Stimulated activated CD8-positive, alpha-beta memory T cell treated with anti-CD3 and anti-CD28 coated beads, Interleukin-2, amount 100 ng/mL, for 1 hour (primary cell): Measurements from ENCODE around the gene TMEM14A.
A peak's percentile ranks its signal among the peaks of the same experiment; 100 is the strongest.
"Not testable (repeated sequence)": the region's sequence is repeated elsewhere in the genome, so short reads cannot be mapped to it uniquely, and the experiment has no call there.

Experiments
- DNase-seq, 2 donors: peaks; one replicate each; pipeline ENCODE4 v3.0.0-alpha.2; 2020; ENCODE audit warnings: low read depth in 2 of 2

TMEM14A gene, protein sequence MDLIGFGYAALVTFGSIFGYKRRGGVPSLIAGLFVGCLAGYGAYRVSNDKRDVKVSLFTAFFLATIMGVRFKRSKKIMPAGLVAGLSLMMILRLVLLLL

GRCh38 chr6:52670502-52671409 lies at the start of gene TMEM14A:
TMEM14A (plus strand) TSS chr6:52671113; CDS start chr6:52677103, 5,990 bp downstream.
- peak; percentile 80 to 82 for DNase-seq

DNA sequence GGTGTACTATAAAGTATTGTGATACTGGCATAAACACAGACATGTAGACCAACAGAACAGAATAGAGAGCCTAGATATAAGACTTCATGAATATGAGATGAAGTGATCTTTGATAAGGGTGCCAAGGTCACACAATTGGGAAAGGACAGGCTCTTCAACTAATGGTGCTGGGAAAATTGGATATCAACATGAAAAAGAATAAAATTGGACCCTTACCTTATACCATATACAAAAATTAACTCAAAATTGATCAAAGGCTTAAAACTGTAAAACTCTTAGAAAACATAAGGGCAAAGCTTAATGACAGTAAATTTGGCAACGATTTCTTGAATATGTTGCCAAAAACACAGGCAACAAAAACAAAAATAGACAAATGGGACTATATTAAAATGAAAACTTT lies 49.3 kb upstream of the TMEM14A start:
- no peak for DNase-seq

DNA sequence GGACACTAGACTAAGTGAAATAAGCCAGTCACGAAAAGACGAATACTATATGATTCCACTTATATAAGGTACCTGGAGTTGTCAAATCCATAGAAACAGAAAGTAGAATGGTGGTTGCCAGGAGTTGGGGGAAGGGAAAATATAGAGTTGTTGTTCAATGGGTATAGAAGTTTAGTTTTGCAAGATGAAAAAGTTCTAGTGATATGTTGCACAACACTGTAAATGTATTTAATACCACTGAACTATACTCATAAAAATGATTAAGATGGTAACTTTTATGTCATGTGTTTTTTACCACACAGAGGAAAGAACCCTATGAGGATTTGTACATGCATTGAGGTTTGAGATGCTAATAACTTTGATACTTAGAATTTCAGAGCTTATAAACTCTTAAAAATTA lies 48.1 kb upstream of the TMEM14A start:
- DNase-seq: no peak

GRCh38 chr6:52632011-52632410 lies 38.9 kb upstream of the TMEM14A start:
- DNase-seq: no peak

GRCh38 chr6:52634211-52634610 lies 36.7 kb upstream of the TMEM14A start:
- no peak for DNase-seq

- no peak for DNase-seq
These were observed 35.8 kb upstream of the TMEM14A start for GRCh38 chr6:52635049-52635577.

GRCh38 chr6:52636830-52637229 lies 34.1 kb upstream of the TMEM14A start:
- no peak for DNase-seq

DNA sequence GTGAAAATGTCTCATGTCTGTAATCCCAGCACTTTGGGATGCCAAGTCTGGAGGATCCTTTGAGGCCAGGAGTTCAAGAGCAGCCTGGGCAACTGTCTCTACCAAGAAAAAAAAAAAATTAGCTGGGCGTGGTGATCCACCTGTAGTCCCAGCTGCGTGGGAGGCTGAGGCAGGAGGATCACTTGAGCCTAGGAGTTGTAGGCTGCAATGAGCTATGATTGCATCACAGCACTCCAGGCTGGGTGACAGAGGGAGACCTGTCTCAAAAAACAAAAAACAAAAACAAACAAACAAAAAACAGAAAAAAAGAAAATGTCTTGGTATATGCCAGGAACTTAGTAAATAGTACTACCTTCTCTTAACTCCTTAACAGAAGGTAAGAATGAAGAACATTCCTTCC lies 31.4 kb upstream of the TMEM14A start:
- no peak for DNase-seq

DNA sequence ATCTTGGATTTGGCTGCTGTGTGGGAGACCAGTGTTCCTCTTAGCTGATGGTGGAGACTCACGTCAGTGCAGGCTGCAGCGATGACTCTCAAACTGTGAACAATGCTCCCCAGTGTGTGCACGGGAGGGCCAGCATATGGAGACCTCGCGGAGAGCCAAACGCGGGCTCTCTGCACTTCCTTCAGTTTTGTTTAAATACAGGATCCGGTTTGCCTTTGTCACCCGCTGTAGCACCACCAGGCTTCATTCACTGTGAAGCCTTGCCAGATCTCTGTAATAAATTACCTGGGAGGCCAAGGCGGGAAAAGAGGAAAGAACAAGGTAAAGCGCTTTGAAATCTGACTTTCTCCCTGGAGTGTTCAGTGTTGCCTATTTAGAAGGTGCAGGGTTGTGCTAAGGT lies 30.7 kb upstream of the TMEM14A start:
- no peak for DNase-seq

GRCh38 chr6:52640916-52641315 lies 30.0 kb upstream of the TMEM14A start:
- DNase-seq: no peak

DNA sequence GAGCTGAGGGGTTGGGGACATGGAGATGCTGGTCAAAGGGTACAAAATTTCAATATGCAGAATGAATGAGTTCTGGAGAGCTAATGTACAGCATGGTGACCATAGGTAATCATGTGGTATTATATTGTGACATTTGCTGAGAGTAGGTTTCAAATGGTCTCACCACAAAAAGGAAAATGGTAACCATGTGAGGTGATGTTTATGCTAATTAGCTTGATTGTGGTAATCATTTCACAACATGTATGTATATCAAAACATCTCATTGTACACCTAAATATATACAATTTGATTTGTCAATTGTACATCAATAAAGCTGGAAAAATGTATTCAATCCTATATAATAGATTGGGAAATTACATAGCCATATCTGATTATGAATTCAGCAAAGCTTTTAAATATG lies 29.5 kb upstream of the TMEM14A start:
- no peak for DNase-seq

- DNase-seq: no peak
These were observed 29.1 kb upstream of the TMEM14A start for GRCh38 chr6:52641826-52642225.

DNA sequence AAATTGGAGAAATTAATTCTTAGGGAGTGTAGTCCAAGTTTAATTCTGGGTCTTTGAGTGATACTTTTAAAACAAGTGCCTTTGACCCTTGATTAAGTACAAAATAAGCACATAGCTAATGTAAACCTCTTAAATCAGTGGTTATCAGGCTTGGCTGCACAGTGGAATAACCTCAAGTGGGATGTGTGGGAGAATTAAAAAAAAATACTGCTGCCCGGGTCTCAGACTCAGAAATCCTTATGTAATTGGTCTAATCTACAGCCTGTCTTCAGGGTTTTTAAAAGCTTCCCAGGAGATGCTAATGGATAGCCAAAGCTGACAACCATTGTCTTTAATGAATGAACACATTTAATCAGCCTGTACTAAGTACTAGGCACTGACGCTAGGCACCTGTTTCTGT lies 28.5 kb upstream of the TMEM14A start:
- no peak for DNase-seq

DNA sequence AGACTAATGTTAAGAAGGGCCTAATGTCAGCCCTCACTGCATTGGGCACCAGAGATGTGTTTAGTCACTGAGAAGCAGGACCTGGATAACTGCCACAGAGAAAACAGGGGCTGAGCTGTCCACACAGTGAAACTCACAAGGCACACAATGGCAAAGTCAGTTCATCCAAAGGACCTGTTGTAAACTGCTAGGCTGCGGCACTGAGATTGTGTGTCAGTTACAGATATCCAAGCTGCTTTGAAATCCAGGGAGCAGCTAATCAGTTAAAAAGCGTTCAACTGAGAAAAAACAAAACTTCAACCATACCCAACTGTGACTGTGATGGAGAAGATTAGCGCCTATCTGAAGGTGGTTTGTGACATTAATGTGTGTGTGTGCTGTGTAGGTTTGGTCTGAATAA lies 27.8 kb upstream of the TMEM14A start:
- DNase-seq: no peak

- DNase-seq: no peak
These were observed 26.7 kb upstream of the TMEM14A start for GRCh38 chr6:52644253-52644652.

- DNase-seq: no peak
These were observed 24.9 kb upstream of the TMEM14A start for GRCh38 chr6:52645976-52646375.

DNA sequence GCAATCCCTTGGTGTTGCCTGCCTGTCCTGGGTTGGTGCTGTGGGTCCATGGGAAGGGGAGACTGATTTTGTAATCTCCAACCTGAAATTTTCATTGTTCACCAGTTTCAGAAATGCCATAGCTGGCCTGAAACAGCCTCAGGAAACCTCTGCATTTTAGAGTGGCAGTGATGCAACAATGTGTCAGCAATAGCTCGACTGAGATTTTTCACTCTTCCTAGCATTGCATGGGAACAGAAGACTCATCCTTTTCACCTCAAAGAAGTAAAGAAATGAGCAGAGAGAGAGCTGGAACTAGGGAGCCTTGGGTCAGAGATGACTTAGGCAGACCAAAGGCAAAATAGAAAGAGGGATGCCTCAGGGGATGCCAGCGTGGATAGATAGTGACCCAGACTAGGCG lies 23.7 kb upstream of the TMEM14A start:
- DNase-seq: no peak

DNA sequence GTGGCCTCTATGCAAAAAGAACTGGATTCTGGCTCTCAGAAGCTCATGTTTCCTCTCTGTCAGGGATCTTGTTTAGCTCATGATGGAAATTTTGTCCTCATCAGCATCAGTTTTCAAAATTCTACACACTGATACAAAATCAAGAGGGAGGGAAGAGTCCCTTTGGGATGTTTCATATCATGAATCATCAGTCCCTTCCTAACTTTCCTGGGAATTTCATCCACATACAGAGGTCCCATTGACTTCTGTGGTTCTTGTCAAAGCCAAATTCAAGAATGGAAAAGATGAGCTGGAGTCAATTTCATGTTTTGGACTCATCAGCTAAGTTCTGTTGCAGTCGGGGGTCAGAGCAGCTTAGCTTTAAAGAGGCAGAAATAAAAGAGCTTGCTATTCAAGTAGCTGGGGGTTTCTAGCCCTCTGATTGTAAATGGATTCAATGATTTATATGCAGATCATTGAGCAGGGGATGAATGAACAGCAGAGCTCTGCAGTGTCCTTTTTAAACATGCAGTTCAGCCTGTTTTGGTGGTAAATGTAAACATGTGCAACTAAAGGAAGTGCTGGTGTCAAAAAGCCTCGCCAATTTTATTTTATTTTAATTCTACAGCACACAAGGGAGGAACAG lies 21.3 kb upstream of the TMEM14A start:
- no peak for DNase-seq

GRCh38 chr6:52650941-52651340 lies 20.0 kb upstream of the TMEM14A start:
- no peak for DNase-seq

DNA sequence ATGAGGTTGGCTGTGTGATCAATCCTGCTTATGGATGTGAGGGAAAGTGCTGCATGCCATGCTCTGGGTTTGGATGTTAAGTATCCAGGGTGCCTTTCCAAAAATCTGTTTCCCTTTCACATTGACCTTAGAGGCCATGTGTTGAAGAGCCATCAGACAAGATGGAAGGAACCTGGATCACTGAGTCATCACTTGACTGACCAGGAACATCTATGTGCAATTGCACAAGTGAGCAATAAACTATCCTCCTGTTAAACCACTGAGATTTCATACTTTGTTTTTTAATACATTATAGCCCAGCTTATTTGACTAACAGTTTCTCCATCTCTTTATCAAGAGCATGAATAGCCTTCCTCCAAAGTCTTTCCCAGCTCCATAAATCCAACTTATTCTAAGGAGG lies 17.8 kb upstream of the TMEM14A start:
- DNase-seq: no peak

DNA sequence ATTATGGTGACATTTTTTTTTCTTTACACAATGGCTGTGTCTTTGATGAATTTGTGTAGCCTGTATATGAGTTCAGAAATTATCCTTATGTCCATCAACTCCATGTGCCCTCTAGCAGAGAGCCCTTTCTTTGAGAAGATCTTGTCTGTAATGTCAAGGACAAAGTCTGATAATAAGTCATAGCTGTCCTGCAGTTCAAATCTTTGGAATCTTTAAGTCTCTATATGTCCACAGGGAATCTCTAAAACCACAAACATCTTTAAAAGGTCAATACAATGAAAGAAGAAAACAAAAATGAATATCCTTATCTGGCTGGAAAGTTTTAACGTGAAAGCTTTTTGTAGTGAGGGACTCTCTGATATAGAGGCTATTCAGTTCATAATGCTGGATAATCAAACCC lies 16.9 kb upstream of the TMEM14A start:
- DNase-seq: no peak

GRCh38 chr6:52654592-52654991 lies 16.3 kb upstream of the TMEM14A start:
- no peak for DNase-seq

DNA sequence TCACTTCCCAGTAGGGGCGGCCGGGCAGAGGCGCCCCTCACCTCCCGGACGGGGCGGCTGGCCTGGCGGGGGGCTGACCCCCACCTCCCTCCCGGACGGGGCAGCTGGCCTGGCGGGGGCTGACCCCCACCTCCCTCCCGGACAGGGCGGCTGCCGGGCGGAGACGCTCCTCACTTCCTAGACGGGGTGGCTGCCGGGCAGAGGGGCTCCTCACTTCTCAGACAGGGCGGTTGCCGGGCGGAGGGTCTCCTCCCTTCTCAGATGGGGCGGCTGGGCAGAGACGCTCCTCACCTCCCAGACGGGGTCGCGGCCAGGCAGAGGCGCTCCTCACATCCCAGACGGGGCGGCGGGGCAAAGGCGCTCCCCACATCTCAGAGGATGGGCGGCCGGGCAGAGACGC lies 15.0 kb upstream of the TMEM14A start:
- DNase-seq: not testable (repeated sequence)
